Measurements from ENCODE around the gene GALNT10. TPM values are rescaled to one million over a fixed set of nuclear protein-coding genes. Genes with fewer than 3 reads are reported as not detected.

The GALNT10 gene
- total RNA-seq, 1 experiment from 2014 or later, result 27.8 TPM

DNA sequence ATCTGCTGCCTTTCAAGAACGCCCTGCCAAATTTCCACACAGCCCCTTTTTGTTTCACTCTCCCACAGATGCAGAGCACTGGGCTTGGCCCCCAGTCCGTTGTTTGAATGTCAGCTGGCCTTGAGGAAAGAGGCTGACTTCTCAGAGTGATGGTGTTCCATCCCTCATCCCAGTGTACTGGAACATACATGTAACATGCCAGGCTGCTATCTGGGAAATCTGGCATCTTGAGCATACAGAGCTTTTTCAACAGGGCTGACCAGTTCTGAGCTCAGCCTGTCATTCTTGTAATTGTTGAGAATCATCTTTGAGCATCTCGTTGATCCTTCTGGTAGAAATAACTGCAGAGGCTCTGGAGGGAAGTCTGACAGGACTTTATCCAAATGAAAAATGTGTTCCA, 2.8 kb downstream of the GALNT10 start:
- DNase-seq (ENCODE audit: low read depth, low spot score), result no peak
- H3K79me2 ChIP-seq (ENCODE audit: insufficient read depth, low read length), result peaks cover 25% of the 10 kb centered on the region; the same call in 1 of the 2 replicates
- H3K9me2 ChIP-seq (ENCODE audit: insufficient read depth), result no peaks in the 10 kb centered on the region
- H3K9ac ChIP-seq (ENCODE audit: low read length), result no peak overlapping the region
- H3K4me2 ChIP-seq (ENCODE audit: low read length), result no peak overlapping the region
- ChIA-PET POLR2A (no interaction called here), RAD21 (ENCODE audit: low non-redundant PET in 1 of 2, low total read pairs in 2 of 2, uncharacterized antibody in 2 of 2, unreplicated experiment in 2 of 2) (interaction anchor here in 1 of 2 experiments (1.1 kb wide), 1 partner anchor 212 kb away, joined by 3 read pairs; no protein-coding TSS in a partner anchor), CTCF (no interaction called here)
- H3K27ac ChIP-seq (ENCODE audit: low read depth, low read length), result no peak overlapping the region
- TF ChIP-seq ZFX (IDR thresholded peaks at IDR 0.05) (no peak), SP1 (IDR thresholded peaks at IDR 0.05; ENCODE audit: low read depth) (no peak), SIN3A (IDR thresholded peaks at IDR 0.05; ENCODE audit: low read depth) (no peak), EZH2phosphoT487 (IDR thresholded peaks at IDR 0.05; ENCODE audit: borderline replicate concordance) (no peak), EGR1 (IDR thresholded peaks at IDR 0.05; ENCODE audit: low read depth) (no peak), ATF3 (IDR thresholded peaks at IDR 0.05) (no peak), ELF1 (IDR thresholded peaks at IDR 0.05; ENCODE audit: borderline replicate concordance, low read depth) (no peak), YY1 (IDR thresholded peaks at IDR 0.05; ENCODE audit: extremely low read depth, insufficient replicate concordance, low read depth, low read length) (no peak), EZH2 (IDR thresholded peaks at IDR 0.05) (no peak), POLR2AphosphoS5 (IDR thresholded peaks at IDR 0.05; ENCODE audit: low read depth, low read length) (no peak), SRF (IDR thresholded peaks at IDR 0.05; ENCODE audit: low read depth) (no peak), TCF7L2 (IDR thresholded peaks at IDR 0.05; ENCODE audit: borderline replicate concordance, extremely low read depth, insufficient read depth, insufficient read length) (no peak), POLR2A (IDR thresholded peaks at IDR 0.05; ENCODE audit: borderline replicate concordance, extremely low read depth, insufficient read depth, insufficient read length) (no peak), FOSL1 (IDR thresholded peaks at IDR 0.05; ENCODE audit: low read depth) (no peak), JUND (IDR thresholded peaks at IDR 0.05) (no peak)
- TF ChIP-seq, protein P1, sequence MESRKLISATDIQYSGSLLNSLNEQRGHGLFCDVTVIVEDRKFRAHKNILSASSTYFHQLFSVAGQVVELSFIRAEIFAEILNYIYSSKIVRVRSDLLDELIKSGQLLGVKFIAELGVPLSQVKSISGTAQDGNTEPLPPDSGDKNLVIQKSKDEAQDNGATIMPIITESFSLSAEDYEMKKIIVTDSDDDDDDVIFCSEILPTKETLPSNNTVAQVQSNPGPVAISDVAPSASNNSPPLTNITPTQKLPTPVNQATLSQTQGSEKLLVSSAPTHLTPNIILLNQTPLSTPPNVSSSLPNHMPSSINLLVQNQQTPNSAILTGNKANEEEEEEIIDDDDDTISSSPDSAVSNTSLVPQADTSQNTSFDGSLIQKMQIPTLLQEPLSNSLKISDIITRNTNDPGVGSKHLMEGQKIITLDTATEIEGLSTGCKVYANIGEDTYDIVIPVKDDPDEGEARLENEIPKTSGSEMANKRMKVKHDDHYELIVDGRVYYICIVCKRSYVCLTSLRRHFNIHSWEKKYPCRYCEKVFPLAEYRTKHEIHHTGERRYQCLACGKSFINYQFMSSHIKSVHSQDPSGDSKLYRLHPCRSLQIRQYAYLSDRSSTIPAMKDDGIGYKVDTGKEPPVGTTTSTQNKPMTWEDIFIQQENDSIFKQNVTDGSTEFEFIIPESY (IDR thresholded peaks at IDR 0.05; ENCODE audit: extremely low read depth, insufficient replicate concordance, low read length), result no peak
- TF ChIP-seq, protein P2, sequence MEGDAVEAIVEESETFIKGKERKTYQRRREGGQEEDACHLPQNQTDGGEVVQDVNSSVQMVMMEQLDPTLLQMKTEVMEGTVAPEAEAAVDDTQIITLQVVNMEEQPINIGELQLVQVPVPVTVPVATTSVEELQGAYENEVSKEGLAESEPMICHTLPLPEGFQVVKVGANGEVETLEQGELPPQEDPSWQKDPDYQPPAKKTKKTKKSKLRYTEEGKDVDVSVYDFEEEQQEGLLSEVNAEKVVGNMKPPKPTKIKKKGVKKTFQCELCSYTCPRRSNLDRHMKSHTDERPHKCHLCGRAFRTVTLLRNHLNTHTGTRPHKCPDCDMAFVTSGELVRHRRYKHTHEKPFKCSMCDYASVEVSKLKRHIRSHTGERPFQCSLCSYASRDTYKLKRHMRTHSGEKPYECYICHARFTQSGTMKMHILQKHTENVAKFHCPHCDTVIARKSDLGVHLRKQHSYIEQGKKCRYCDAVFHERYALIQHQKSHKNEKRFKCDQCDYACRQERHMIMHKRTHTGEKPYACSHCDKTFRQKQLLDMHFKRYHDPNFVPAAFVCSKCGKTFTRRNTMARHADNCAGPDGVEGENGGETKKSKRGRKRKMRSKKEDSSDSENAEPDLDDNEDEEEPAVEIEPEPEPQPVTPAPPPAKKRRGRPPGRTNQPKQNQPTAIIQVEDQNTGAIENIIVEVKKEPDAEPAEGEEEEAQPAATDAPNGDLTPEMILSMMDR (IDR thresholded peaks at IDR 0.05 in 2 of 3, conservative IDR thresholded peaks at IDR 0.05 in 1 of 3; ENCODE audit: borderline replicate concordance in 1 of 3, insufficient read depth in 1 of 3, low read depth in 2 of 3, low read length in 2 of 3), result no peak
- TF ChIP-seq, protein P3, sequence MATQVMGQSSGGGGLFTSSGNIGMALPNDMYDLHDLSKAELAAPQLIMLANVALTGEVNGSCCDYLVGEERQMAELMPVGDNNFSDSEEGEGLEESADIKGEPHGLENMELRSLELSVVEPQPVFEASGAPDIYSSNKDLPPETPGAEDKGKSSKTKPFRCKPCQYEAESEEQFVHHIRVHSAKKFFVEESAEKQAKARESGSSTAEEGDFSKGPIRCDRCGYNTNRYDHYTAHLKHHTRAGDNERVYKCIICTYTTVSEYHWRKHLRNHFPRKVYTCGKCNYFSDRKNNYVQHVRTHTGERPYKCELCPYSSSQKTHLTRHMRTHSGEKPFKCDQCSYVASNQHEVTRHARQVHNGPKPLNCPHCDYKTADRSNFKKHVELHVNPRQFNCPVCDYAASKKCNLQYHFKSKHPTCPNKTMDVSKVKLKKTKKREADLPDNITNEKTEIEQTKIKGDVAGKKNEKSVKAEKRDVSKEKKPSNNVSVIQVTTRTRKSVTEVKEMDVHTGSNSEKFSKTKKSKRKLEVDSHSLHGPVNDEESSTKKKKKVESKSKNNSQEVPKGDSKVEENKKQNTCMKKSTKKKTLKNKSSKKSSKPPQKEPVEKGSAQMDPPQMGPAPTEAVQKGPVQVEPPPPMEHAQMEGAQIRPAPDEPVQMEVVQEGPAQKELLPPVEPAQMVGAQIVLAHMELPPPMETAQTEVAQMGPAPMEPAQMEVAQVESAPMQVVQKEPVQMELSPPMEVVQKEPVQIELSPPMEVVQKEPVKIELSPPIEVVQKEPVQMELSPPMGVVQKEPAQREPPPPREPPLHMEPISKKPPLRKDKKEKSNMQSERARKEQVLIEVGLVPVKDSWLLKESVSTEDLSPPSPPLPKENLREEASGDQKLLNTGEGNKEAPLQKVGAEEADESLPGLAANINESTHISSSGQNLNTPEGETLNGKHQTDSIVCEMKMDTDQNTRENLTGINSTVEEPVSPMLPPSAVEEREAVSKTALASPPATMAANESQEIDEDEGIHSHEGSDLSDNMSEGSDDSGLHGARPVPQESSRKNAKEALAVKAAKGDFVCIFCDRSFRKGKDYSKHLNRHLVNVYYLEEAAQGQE (IDR thresholded peaks at IDR 0.05; ENCODE audit: low read depth), result no peak
- ATAC-seq, result no peak
- H3K9me3 ChIP-seq (ENCODE audit: control insufficient read depth in 1 of 2, insufficient read depth in 1 of 2, low read depth in 1 of 2, low read length in 2 of 2), result no peaks in the 10 kb centered on the region
- no TSS peak for BruUV-seq (replicated peaks)
- no peaks in the 10 kb centered on the region for H4K20me1 ChIP-seq (ENCODE audit: insufficient read depth)
- H3K4me1 ChIP-seq (ENCODE audit: control insufficient read depth in 1 of 2, insufficient read depth in 2 of 2, low read length in 2 of 2), result peaks cover 11 to 35% of the 10 kb centered on the region in 2 experiments
- intact Hi-C loops (cut with micrococcal nuclease), result no loop called here
- no peak overlapping the region for H2AFZ ChIP-seq (ENCODE audit: low read depth, low read length, poor library complexity, severe bottlenecking)
- H3K4me3 ChIP-seq (replicated peaks in 1 of 2; ENCODE audit: low read depth in 1 of 2, low read length in 2 of 2), result no peak overlapping the region
- H3K27me3 ChIP-seq (ENCODE audit: insufficient read depth, low read length), result no peaks in the 10 kb centered on the region
- H3K36me3 ChIP-seq (ENCODE audit: control insufficient read depth in 1 of 2, insufficient read depth in 2 of 2, low read length in 2 of 2), result 0 out of 4 replicates have a peak, but pooled peaks cover 0 to 2% of the 10 kb centered on the region in 2 experiments

All from HCT116 (cell line).